Measurements from ENCODE around the gene CDS2.

DNA sequence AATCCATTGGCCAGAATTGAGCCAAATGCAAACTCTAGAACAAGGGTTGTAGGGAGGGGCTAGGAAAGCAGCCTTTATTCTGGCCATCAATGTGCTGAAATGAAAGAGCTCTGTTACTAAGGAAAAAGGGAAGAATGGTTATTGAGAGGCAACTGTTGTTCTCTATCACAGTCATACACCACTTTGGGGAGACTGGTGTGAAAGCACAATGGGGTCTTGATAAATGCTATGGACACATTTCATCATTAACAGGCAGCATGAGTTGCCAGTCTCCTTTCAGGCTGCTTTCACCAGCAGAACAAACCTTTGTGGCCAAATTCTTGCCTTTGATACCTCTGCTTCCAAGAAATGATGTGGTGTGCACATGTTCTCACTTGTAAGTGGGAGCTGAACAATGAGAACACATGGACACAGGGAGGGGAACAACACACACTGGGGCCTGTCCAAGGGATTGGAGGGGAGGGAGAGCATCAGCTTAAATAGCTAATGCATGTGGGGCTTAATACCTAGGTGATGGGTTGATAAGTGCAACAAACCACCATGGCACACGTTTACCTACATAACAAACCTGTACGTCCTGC, 86.2 kb downstream of the CDS2 start:
- no peak for TF ChIP-seq SMC3 (IDR thresholded peaks at IDR 0.05; ENCODE audit: borderline replicate concordance, low read length)
- TF ChIP-seq, protein P1, sequence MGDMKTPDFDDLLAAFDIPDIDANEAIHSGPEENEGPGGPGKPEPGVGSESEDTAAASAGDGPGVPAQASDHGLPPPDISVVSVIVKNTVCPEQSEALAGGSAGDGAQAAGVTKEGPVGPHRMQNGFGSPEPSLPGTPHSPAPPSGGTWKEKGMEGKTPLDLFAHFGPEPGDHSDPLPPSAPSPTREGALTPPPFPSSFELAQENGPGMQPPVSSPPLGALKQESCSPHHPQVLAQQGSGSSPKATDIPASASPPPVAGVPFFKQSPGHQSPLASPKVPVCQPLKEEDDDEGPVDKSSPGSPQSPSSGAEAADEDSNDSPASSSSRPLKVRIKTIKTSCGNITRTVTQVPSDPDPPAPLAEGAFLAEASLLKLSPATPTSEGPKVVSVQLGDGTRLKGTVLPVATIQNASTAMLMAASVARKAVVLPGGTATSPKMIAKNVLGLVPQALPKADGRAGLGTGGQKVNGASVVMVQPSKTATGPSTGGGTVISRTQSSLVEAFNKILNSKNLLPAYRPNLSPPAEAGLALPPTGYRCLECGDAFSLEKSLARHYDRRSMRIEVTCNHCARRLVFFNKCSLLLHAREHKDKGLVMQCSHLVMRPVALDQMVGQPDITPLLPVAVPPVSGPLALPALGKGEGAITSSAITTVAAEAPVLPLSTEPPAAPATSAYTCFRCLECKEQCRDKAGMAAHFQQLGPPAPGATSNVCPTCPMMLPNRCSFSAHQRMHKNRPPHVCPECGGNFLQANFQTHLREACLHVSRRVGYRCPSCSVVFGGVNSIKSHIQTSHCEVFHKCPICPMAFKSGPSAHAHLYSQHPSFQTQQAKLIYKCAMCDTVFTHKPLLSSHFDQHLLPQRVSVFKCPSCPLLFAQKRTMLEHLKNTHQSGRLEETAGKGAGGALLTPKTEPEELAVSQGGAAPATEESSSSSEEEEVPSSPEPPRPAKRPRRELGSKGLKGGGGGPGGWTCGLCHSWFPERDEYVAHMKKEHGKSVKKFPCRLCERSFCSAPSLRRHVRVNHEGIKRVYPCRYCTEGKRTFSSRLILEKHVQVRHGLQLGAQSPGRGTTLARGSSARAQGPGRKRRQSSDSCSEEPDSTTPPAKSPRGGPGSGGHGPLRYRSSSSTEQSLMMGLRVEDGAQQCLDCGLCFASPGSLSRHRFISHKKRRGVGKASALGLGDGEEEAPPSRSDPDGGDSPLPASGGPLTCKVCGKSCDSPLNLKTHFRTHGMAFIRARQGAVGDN (IDR thresholded peaks at IDR 0.05), result no peak
- TF ChIP-seq, protein P2, sequence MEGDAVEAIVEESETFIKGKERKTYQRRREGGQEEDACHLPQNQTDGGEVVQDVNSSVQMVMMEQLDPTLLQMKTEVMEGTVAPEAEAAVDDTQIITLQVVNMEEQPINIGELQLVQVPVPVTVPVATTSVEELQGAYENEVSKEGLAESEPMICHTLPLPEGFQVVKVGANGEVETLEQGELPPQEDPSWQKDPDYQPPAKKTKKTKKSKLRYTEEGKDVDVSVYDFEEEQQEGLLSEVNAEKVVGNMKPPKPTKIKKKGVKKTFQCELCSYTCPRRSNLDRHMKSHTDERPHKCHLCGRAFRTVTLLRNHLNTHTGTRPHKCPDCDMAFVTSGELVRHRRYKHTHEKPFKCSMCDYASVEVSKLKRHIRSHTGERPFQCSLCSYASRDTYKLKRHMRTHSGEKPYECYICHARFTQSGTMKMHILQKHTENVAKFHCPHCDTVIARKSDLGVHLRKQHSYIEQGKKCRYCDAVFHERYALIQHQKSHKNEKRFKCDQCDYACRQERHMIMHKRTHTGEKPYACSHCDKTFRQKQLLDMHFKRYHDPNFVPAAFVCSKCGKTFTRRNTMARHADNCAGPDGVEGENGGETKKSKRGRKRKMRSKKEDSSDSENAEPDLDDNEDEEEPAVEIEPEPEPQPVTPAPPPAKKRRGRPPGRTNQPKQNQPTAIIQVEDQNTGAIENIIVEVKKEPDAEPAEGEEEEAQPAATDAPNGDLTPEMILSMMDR (IDR thresholded peaks at IDR 0.05 in 2 of 3, conservative IDR thresholded peaks at IDR 0.05 in 1 of 3; ENCODE audit: control insufficient read depth in 2 of 3, extremely low read depth in 1 of 3, insufficient read depth in 1 of 3, low read depth in 3 of 3, low read length in 3 of 3), result no peak
- no peak for TF ChIP-seq EP300 (IDR thresholded peaks at IDR 0.05; ENCODE audit: borderline replicate concordance in 1 of 2, control insufficient read depth in 1 of 2, low read depth in 2 of 2, low read length in 2 of 2)
- TF ChIP-seq, protein P3, sequence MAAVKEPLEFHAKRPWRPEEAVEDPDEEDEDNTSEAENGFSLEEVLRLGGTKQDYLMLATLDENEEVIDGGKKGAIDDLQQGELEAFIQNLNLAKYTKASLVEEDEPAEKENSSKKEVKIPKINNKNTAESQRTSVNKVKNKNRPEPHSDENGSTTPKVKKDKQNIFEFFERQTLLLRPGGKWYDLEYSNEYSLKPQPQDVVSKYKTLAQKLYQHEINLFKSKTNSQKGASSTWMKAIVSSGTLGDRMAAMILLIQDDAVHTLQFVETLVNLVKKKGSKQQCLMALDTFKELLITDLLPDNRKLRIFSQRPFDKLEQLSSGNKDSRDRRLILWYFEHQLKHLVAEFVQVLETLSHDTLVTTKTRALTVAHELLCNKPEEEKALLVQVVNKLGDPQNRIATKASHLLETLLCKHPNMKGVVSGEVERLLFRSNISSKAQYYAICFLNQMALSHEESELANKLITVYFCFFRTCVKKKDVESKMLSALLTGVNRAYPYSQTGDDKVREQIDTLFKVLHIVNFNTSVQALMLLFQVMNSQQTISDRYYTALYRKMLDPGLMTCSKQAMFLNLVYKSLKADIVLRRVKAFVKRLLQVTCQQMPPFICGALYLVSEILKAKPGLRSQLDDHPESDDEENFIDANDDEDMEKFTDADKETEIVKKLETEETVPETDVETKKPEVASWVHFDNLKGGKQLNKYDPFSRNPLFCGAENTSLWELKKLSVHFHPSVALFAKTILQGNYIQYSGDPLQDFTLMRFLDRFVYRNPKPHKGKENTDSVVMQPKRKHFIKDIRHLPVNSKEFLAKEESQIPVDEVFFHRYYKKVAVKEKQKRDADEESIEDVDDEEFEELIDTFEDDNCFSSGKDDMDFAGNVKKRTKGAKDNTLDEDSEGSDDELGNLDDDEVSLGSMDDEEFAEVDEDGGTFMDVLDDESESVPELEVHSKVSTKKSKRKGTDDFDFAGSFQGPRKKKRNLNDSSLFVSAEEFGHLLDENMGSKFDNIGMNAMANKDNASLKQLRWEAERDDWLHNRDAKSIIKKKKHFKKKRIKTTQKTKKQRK (IDR thresholded peaks at IDR 0.05; ENCODE audit: low read depth, low read length), result no peak
- TF ChIP-seq JUNB (IDR thresholded peaks at IDR 0.05), result no peak
- TF ChIP-seq BRCA1 (IDR thresholded peaks at IDR 0.05; ENCODE audit: low read depth, low read length), result no peak
- TF ChIP-seq, protein P4, sequence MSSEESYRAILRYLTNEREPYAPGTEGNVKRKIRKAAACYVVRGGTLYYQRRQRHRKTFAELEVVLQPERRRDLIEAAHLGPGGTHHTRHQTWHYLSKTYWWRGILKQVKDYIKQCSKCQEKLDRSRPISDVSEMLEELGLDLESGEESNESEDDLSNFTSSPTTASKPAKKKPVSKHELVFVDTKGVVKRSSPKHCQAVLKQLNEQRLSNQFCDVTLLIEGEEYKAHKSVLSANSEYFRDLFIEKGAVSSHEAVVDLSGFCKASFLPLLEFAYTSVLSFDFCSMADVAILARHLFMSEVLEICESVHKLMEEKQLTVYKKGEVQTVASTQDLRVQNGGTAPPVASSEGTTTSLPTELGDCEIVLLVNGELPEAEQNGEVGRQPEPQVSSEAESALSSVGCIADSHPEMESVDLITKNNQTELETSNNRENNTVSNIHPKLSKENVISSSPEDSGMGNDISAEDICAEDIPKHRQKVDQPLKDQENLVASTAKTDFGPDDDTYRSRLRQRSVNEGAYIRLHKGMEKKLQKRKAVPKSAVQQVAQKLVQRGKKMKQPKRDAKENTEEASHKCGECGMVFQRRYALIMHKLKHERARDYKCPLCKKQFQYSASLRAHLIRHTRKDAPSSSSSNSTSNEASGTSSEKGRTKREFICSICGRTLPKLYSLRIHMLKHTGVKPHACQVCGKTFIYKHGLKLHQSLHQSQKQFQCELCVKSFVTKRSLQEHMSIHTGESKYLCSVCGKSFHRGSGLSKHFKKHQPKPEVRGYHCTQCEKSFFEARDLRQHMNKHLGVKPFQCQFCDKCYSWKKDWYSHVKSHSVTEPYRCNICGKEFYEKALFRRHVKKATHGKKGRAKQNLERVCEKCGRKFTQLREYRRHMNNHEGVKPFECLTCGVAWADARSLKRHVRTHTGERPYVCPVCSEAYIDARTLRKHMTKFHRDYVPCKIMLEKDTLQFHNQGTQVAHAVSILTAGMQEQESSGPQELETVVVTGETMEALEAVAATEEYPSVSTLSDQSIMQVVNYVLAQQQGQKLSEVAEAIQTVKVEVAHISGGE (CRISPR knock-in tag; IDR thresholded peaks at IDR 0.05), result no peak
- no peak for TF ChIP-seq POLR2AphosphoS5 (IDR thresholded peaks at IDR 0.05; ENCODE audit: low read length)

Data from GM12878 (cell line).